ENCODE data around the gene S100A6.

- TF ChIP-seq CTCF (IDR thresholded peaks at IDR 0.05 in 2 of 3, conservative IDR thresholded peaks at IDR 0.05 in 1 of 3; ENCODE audit: borderline replicate concordance in 1 of 3, insufficient read depth in 1 of 3, low read depth in 2 of 3, low read length in 2 of 3) (no peak), POLR2A (IDR thresholded peaks at IDR 0.05; ENCODE audit: borderline replicate concordance, extremely low read depth, insufficient read depth, insufficient read length) (no peak)
These were observed 10.6 kb upstream of the S100A6 start for GRCh38 chr1:153546371-153546770.

All from HCT116 (cell line).